SK-N-SH (cell line): ENCODE measurements around the gene CA10. TPM values are rescaled to one million over a fixed set of nuclear protein-coding genes. Genes with fewer than 3 reads are reported as not detected.

Source experiments
- CTCF ChIA-PET: fragments of 300-600, 350-600 bp; formaldehyde crosslinking; extraction: SDS; loops from one replicate; lab custom pipeline; 2021; lab: Yijun Ruan, JAX
- POLR2A ChIA-PET: fragments of 350-600 bp; sonication (Branson Sonifier 250); formaldehyde crosslinking; extraction: SDS; loops from one replicate; lab custom pipeline; 2020; ENCODE audit warnings: antibody characterized with exemption, inconsistent platforms; lab: Yijun Ruan, JAX
- DNase-seq: peaks from one replicate; pipeline ENCODE4 v3.0.0; 2012
- H2AFZ ChIP-seq: fragments of 200-600 bp; sonication (generic); 2 replicates; pipeline ENCODE4 v1.8.1; 2016; ENCODE audit warnings: antibody characterized with exemption, mild to moderate bottlenecking, low read depth
- H3F3A ChIP-seq: fragments of 200-600 bp; sonication (generic); replicated peaks from 2 replicates; pipeline ENCODE3; 2016; ENCODE audit warnings: antibody characterized with exemption, mild to moderate bottlenecking; ENCODE audit not compliant: insufficient read depth
- H3K27ac ChIP-seq, 2 experiments: fragments of 200-500 bp in 1 of 2; fragments of 200-600 bp in 1 of 2; sonication (Bioruptor generic) in 1 of 2; sonication (generic), shearing (Covaris generic) in 1 of 2; 2 replicates each; pipeline versions ENCODE4 v1.5.1 to v1.6.1; 2014 to 2016; ENCODE audit warnings: low read depth in 2 of 2, inconsistent platforms in 1 of 2, low read length in 1 of 2, mild to moderate bottlenecking in 1 of 2, mixed read lengths in 1 of 2
- H3K27me3 ChIP-seq: fragments of 200-600 bp; sonication (generic), shearing (Covaris generic); 2 replicates; pipeline ENCODE4 v1.6.1; 2016; ENCODE audit warnings: mixed run types; ENCODE audit not compliant: insufficient read depth
- H3K36me3 ChIP-seq, 2 experiments: fragments of 200-500 bp in 1 of 2; fragments of 200-600 bp in 1 of 2; sonication (Bioruptor generic) in 1 of 2; sonication (generic) in 1 of 2; replicated peaks in 1 of 2; 2 replicates each; pipeline versions ENCODE3 to v1.5.1; 2014 to 2016; ENCODE audit warnings: low read length in 1 of 2, mild to moderate bottlenecking in 1 of 2; ENCODE audit not compliant: insufficient read depth in 2 of 2, control insufficient read depth in 1 of 2
- H3K4me1 ChIP-seq, 2 experiments: fragments of 200-500 bp in 1 of 2; fragments of 200-600 bp in 1 of 2; sonication (Bioruptor generic) in 1 of 2; sonication (generic), shearing (Covaris generic) in 1 of 2; 2 replicates each; pipeline versions ENCODE4 v1.5.1 to v1.6.1; 2014 to 2016; ENCODE audit warnings: low read depth in 1 of 2, low read length in 1 of 2, mixed run types in 1 of 2; ENCODE audit not compliant: insufficient read depth in 2 of 2, control insufficient read depth in 1 of 2
- H3K4me2 ChIP-seq: fragments of 200-600 bp; sonication (generic), shearing (Covaris generic); 2 replicates; pipeline ENCODE4 v1.6.1; 2017; ENCODE audit warnings: mixed run types
- H3K4me3 ChIP-seq, 2 experiments: fragments of 200-500 bp in 1 of 2; fragments of 200-600 bp in 1 of 2; sonication (Bioruptor generic) in 1 of 2; sonication (generic), shearing (Covaris generic) in 1 of 2; 2 replicates each; pipeline versions ENCODE4 v1.5.1 to v1.8.1; 2014 to 2016; ENCODE audit warnings: low read depth in 2 of 2, inconsistent platforms in 1 of 2, low read length in 1 of 2, mild to moderate bottlenecking in 1 of 2, mixed read lengths in 1 of 2, moderate library complexity in 1 of 2
- H3K79me2 ChIP-seq: fragments of 200-600 bp; sonication (generic); 2 replicates; pipeline ENCODE4 v1.8.1; 2017; ENCODE audit warnings: mild to moderate bottlenecking; ENCODE audit not compliant: insufficient read depth
- H3K9ac ChIP-seq: fragments of 200-600 bp; sonication (generic); 2 replicates; pipeline ENCODE4 v1.6.1; 2017; ENCODE audit warnings: mixed run types
- H3K9me2 ChIP-seq: fragments of 200-600 bp; sonication (generic); 2 replicates; pipeline ENCODE4 v1.6.1; 2017; ENCODE audit warnings: mixed run types
- H3K9me3 ChIP-seq: fragments of 200-600 bp; sonication (generic); 2 replicates; pipeline ENCODE4 v1.6.1; 2017; ENCODE audit warnings: mixed run types, mild to moderate bottlenecking, moderate library complexity
- H4K20me1 ChIP-seq: fragments of 200-600 bp; sonication (generic); 2 replicates; pipeline ENCODE4 v1.6.1; 2017; ENCODE audit warnings: mild to moderate bottlenecking, mixed run types; ENCODE audit not compliant: insufficient read depth
- CHD2 ChIP-seq: fragments of 150-350 bp; IDR thresholded peaks from 2 replicates; pipeline ENCODE4 v1.6.1; 2018; ENCODE audit warnings: low read length; ENCODE audit not compliant: partially characterized antibody
- CTCF ChIP-seq: fragments of 200-600 bp; sonication (generic); IDR thresholded peaks from 2 replicates; pipeline ENCODE4 v1.6.1; 2017; ENCODE audit warnings: antibody characterized with exemption, mild to moderate bottlenecking, moderate library complexity
- EZH2phosphoT487 ChIP-seq: fragments of 200-600 bp; sonication (generic); IDR thresholded peaks from 2 replicates; pipeline ENCODE4 v1.6.1; 2017; ENCODE audit warnings: low read depth, mixed run types, mild to moderate bottlenecking, antibody characterized with exemption, moderate library complexity, borderline replicate concordance
- FOXM1 ChIP-seq: IDR thresholded peaks from 2 replicates; pipeline ENCODE4 v1.4.0; 2012; ENCODE audit warnings: low read depth, mild to moderate bottlenecking
- GABPA ChIP-seq: IDR thresholded peaks from 2 replicates; pipeline ENCODE4 v1.4.0; 2012; ENCODE audit warnings: low read depth, mild to moderate bottlenecking
- GATA2 ChIP-seq: sonication (generic); formaldehyde crosslinking; IDR thresholded peaks from 2 replicates; pipeline ENCODE4 v1.5.0; 2020; ENCODE audit warnings: mild to moderate bottlenecking, missing genetic modification reagents
- IRF3 ChIP-seq: fragments of 150-350 bp; IDR thresholded peaks from 2 replicates; pipeline ENCODE4 v1.6.1; 2016; ENCODE audit warnings: mild to moderate bottlenecking, low read depth, low read length
- MAX ChIP-seq: IDR thresholded peaks from 2 replicates; pipeline ENCODE4 v1.4.0; 2012; ENCODE audit warnings: low read depth
- MEF2A ChIP-seq: IDR thresholded peaks from 2 replicates; pipeline ENCODE4 v1.4.0; 2012; ENCODE audit warnings: low read depth, borderline replicate concordance
- NRF1 ChIP-seq: IDR thresholded peaks from 2 replicates; pipeline ENCODE4 v1.6.1; 2012; ENCODE audit warnings: low read depth, mild to moderate bottlenecking, low read length
- POLR2AphosphoS5 ChIP-seq: IDR thresholded peaks from 2 replicates; pipeline ENCODE4 v1.6.1; 2012; ENCODE audit warnings: low read depth, low read length
- RAD21 ChIP-seq: IDR thresholded peaks from 2 replicates; pipeline ENCODE4 v1.6.1; 2012; ENCODE audit warnings: mild to moderate bottlenecking, low read length
- RCOR1 ChIP-seq: fragments of 150-350 bp; IDR thresholded peaks from 2 replicates; pipeline ENCODE4 v1.6.1; 2017; ENCODE audit warnings: antibody characterized with exemption, low read length
- RXRA ChIP-seq: IDR thresholded peaks from 2 replicates; pipeline ENCODE4 v1.4.0; 2012; ENCODE audit warnings: low read depth, mild to moderate bottlenecking, borderline replicate concordance
- TEAD4 ChIP-seq: IDR thresholded peaks from 2 replicates; pipeline ENCODE4 v1.4.0; 2012; ENCODE audit warnings: mild to moderate bottlenecking, borderline replicate concordance; ENCODE audit not compliant: insufficient read depth
- USF1 ChIP-seq: IDR thresholded peaks from 2 replicates; pipeline ENCODE4 v1.4.0; 2012; ENCODE audit warnings: low read depth, borderline replicate concordance
- YY1 ChIP-seq: IDR thresholded peaks from 2 replicates; pipeline ENCODE4 v1.4.0; 2012; ENCODE audit warnings: low read depth, mild to moderate bottlenecking
- whole genome bisulfite sequencing: methylation state at CpG from one replicate; pipeline ENCODE4 v1.1.6; 2017; ENCODE audit warnings: low lambda C conversion rate; 5-methylcytosine and 5-hydroxymethylcytosine counted together
- polyA plus RNA-seq, 3 experiments: library from polyadenylated mRNA; depleted of rRNA; stranded (reverse); fragments of >200 nt; gene quantifications; 2 replicates each; pipeline ENCODE4 v1.2.3, GENCODE V29; 2012

Gene CA10
- polyA plus RNA-seq, 1 of the 3 experiments (the other 2 are of a cell fraction) = not detected

GRCh38 chr17:52147431-52147830 is 11.1 kb downstream of the CA10 start:
- H3K27me3 ChIP-seq = no peaks in the 10 kb centered on the region
- CTCF ChIA-PET = interaction anchor here (1.2 to 1.5 kb wide), 2 partner anchors 286 to 383 kb away, joined by 3 to 4 read pairs; no protein-coding TSS in a partner anchor
- H3K9me2 ChIP-seq = no peaks in the 10 kb centered on the region
- H3K4me1 ChIP-seq = no peaks in the 10 kb centered on the region; a peak in 2 of 4 replicates
- H4K20me1 ChIP-seq = no peaks in the 10 kb centered on the region
- DNase-seq = no peak
- no peaks in the 10 kb centered on the region for H3F3A ChIP-seq
- no peak for TF ChIP-seq CHD2
- TF ChIP-seq MEF2A = no peak
- TF ChIP-seq RAD21 = no peak
- no peak for TF ChIP-seq EZH2phosphoT487
- no peak for TF ChIP-seq FOXM1
- TF ChIP-seq RCOR1 = no peak
- no peak for TF ChIP-seq GABPA
- TF ChIP-seq TEAD4 = no peak
- TF ChIP-seq MAX = no peak
- no peak for TF ChIP-seq IRF3
- TF ChIP-seq GATA2 (CRISPR knock-in tag) = no peak
- no peak for TF ChIP-seq POLR2AphosphoS5
- no peak for TF ChIP-seq CTCF
- no peak for TF ChIP-seq YY1
- TF ChIP-seq RXRA = no peak
- TF ChIP-seq NRF1 = no peak
- TF ChIP-seq USF1 = no peak
- 37% methylated on average over 1 of the region's 1 CpG for WGBS
- H3K9ac ChIP-seq = no peak overlapping the region
- no peak overlapping the region for H2AFZ ChIP-seq
- POLR2A ChIA-PET = no interaction called here
- no peak overlapping the region for H3K27ac ChIP-seq
- no peaks in the 10 kb centered on the region for H3K36me3 ChIP-seq
- no peaks in the 10 kb centered on the region for H3K9me3 ChIP-seq
- no peak overlapping the region for H3K4me2 ChIP-seq
- no peaks in the 10 kb centered on the region for H3K79me2 ChIP-seq
- H3K4me3 ChIP-seq = no peak overlapping the region
